Stimulated activated naive CD8-positive, alpha-beta T cell treated with anti-CD3 and anti-CD28 coated beads, Interleukin-15, Interleukin-2, amounts not matched to agents 100 U/mL and 50 U/mL, for 24 hours (primary cell): ENCODE data around the gene NPPC.
"Not testable (repeated sequence)": the region's sequence is repeated elsewhere in the genome, so short reads cannot be mapped to it uniquely, and the experiment has no call there.

Experiments
- ATAC-seq: fragments of 150-1000 bp; cut with Tn5 transposase; one replicate; pipeline ENCODE4 v1.10.0; 2021
- DNase-seq: peaks from one replicate; pipeline ENCODE4 v3.0.0; 2021

Gene NPPC

DNA sequence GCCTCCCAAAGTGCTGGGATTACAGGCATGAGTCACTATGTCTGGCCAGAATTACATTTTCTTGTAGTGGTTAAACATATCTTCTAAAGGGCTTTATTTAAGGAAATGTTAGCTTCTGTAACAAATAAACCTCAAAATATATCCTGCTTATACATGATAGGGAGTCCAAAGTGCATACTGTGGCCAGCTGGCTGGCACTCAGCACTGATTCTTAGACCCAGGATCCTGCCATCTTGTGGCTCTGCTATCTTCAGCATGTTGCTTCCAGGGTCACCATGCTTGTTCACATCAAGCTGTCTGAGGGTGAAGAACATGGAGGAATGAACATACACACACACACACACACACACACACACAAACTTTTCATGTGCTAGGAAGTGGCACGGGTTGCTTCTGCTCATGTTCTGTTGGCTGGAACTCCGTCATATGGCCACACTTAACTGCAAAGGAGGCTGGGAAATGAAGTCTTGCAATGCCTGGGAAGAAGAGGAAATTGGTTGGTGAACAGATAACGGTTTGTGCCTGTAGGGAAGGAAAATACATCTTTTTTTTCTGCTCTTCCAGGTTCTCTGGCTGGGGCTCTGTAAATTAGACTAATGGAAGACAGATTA lies 40.0 kb downstream of the NPPC start:
- ATAC-seq (no peak), DNase-seq (no peak)

DNA sequence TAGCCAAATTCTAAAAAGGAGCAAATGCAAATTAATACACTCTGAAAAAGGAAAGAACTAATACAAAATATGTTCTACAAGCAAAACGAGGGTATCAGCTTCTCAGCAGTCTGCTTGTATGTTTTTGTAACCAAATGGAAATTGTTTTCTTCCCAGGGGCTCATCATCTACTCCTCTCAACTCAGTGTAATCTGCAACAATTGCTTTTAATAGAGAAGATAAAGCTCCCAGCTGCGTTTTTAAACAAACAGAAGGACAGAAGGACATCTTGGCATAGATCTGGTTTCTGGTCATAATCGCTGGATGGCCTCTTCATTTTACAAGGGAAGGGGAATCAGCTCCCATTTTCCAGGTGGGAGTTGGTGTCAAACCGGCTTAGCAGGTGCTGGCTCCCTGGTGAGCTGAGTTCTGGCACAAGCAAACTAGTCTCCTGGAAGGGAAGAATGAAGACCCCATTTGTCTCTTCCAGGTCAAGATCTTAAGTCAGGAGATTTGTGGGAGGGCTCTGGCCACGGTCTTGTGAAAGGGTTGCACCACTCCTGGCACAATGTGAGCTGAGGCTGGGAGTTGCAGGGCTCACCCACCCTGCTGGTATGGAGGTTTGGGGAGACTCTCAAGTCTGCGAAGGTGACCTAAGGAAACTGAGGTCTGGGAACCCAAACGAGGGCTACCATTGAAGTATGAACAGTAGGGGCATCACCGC lies 41.6 kb downstream of the NPPC start:
- no peak for DNase-seq
- no peak for ATAC-seq

DNA sequence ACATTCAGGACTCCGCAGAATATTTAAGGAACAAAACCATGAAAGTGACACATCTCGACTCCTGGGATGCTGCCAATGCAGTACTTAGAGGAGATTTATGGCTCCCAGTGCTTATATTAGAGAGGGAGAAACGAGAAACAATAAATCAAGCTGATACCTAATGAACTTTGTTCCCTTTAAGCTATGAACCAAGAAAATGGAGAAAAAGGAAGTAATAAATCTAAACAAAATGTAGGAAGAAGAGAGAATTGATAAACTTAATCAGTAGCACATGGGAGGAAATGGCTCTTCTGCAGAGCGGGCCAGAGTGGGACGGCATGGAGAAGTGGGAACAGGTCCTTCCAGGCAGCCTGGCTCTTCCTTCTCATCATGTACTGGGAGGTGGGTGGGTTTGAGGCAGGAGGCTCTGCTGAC lies 42.7 kb downstream of the NPPC start:
- no peak for ATAC-seq
- DNase-seq = no peak

DNA sequence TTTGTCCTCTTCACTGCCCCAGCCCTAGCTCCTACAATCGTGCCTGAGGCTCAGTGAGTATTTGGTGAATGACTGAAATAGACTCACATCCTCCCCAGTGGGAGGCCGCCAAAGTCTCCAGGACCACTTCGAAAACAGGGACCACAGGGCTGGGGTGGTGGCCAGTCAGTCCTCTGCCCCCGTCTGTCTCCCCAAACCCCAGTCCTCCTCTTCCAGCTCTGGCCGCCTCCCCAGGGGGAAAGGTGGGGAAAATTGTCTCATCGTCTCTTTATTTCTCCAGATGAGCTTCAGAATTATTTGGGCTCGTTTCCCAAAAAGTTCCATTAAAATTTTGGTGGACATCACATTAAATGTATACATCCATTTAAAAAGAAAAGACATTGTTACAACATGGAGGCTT lies 43.5 kb downstream of the NPPC start:
- no peak for DNase-seq
- no peak for ATAC-seq

DNA sequence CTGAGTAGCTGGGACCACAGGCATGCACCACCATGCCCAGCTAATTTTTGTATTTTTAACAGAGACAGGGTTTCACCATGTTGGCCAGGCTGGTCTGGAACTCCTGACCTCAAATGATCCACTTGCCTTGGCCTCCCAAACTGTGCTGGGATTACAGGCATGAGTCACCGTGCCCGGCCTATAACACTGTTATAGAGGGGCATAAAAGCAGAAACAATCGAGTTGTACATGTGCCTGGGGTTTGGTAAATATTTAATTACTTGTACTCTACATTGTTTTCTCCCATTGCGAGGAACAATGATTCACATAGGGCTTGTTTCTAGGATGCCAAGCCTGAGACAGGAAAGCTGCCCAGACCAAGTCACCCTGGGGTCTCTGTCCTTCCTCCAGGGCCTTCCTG lies 45.8 kb downstream of the NPPC start:
- DNase-seq, ATAC-seq: not testable (repeated sequence)

DNA sequence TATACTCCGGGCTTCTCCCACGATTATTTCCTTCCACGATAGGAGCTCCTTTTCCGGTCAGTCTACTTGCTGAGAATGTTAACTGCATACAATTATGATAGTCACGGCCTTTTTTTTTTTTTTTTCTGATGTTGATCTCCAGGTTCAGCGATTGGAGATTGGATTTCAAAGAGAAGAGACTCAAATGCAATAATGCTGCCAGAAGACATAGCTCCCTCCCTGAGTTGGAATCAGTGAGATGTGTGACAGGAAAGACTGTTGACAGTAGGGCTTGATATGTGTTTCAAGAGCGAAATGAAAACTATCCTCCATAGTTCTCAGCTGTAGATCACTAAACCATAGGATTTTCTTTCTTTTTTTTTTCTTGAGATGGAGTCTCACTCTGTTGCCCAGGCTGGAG lies 47.0 kb downstream of the NPPC start:
- DNase-seq (no peak), ATAC-seq (no peak)

DNA sequence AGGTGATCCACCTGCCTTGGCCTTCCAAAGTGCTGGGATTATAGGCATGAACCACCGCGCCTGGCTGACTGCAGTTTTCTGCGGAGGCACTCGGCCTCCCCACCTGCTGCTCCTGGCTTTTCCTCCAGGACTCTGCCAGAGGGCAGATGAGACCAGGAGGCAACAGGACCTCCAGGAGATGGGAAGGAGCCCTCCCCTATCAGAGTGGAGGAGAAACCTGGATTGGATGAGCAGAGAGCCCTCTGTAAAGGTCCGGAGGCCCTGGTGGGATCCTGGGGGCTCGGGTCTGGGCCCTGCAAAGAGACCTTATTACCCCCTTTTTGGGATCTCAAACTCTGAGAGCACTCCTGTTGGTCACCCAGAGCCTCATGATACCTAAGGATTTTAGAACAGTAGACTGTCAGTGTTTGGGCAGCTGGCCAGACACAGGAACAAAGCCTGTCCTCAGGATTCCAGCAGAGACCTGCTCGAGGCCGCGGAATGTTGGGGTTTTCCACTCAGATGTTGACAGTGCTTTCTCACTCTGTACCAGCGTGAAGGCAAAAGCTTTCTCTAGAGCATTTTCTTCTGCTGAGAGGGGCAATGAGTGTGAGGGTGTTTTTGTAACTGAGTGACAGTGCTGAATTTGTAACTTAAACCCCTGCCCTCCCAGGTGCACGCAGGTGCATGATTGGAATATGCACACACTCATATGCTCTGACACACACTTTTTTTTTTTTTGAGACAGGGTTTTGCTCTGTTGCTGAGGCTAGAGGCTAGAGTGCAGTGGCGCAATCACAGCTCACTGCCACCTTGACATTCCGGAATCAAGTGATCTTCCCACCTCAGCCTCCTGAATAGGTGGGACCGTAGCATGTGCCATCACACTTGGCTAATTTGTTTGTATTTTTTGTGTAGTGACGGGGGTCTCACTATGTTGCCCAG lies 48.4 kb downstream of the NPPC start:
- no peak for ATAC-seq
- no peak for DNase-seq

DNA sequence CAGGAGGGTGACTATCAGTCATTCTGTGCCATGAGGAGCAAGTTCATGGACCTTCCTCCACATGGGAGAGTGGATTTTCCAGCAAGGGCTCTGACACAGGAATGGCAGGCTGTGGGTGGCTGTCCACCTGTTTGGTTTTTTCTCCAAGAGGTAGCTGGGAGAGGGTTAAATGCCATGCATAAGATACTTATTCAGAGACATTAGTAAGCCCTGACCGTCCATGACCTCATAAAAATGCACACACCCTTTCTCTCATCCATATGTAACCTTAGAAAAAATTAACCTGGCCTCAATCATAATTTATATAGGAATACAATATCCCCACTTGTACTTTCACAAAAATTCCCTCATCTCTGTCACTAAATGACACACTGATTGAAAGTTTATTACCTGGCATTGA lies 51.3 kb downstream of the NPPC start:
- DNase-seq (no peak), ATAC-seq (no peak)
